GM18870 (cell line): ENCODE results near the gene MTMR12.

ENCODE experiments used
- ATAC-seq: cut with Tn5 transposase; IDR thresholded peaks from one replicate; pipeline ENCODE4 v1.9.1; 2021; ENCODE audit warnings: moderate library complexity; ENCODE audit not compliant: unreplicated experiment

The MTMR12 gene

GRCh38 chr5:32312595-32313332 lies at the start of gene MTMR12:
TSS of gene MTMR12 (minus strand) at chr5:32312939. CDS start at chr5:32312838, 101 bp downstream.
- ATAC-seq: peak; percentile 98

GRCh38 chr5:32362527-32362926 lies 49.8 kb upstream of the MTMR12 start:
- no peak for ATAC-seq

- no peak for ATAC-seq
Measured at GRCh38 chr5:32360906-32361305, 48.2 kb upstream of the MTMR12 start.

- no peak for ATAC-seq
Measured at GRCh38 chr5:32358611-32359010, 45.9 kb upstream of the MTMR12 start.

DNA sequence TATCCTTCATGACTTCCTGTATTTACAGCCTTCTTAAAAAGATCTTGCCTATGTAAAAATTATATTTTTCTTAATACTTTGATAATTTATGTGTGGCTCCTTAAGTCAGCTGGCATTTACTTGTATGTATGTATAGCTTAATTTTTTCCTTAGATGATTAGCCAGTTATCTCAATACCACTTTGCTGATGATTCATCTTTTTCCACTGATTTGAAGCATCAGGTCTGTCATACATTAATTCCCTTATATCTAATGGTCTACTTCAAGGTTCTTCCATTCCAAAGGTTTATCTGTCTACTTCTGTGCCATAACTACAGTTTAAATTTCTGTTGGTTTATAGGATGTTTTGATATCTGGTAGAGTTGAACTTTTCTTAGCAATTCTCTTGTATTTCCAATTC lies 44.9 kb upstream of the MTMR12 start:
- ATAC-seq: no peak

GRCh38 chr5:32355686-32356085 lies 42.9 kb upstream of the MTMR12 start:
- ATAC-seq: no peak

DNA sequence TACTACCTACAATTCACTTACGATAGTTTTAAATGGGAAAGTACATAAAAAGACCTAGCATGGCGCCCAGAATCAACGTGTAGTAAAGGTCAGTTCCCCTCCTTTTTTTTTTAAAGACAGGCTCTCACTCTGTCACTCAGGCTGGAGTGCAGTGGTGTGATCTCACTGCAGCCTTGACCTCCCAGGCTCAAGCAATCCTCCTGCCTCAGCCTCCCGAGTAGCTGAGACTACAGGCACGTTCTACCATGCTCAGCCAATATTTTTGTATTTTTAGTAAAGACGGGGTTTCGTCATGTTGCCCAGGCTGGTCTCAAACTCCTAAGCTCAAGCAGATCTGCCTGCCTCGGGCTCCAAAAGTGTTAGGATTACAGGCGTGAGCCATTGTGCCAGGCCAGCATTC lies 40.7 kb upstream of the MTMR12 start:
- ATAC-seq: no peak

GRCh38 chr5:32352685-32353084 lies 39.9 kb upstream of the MTMR12 start:
- no peak for ATAC-seq

- ATAC-seq: no peak
Measured at GRCh38 chr5:32346869-32347268, 34.1 kb upstream of the MTMR12 start.

DNA sequence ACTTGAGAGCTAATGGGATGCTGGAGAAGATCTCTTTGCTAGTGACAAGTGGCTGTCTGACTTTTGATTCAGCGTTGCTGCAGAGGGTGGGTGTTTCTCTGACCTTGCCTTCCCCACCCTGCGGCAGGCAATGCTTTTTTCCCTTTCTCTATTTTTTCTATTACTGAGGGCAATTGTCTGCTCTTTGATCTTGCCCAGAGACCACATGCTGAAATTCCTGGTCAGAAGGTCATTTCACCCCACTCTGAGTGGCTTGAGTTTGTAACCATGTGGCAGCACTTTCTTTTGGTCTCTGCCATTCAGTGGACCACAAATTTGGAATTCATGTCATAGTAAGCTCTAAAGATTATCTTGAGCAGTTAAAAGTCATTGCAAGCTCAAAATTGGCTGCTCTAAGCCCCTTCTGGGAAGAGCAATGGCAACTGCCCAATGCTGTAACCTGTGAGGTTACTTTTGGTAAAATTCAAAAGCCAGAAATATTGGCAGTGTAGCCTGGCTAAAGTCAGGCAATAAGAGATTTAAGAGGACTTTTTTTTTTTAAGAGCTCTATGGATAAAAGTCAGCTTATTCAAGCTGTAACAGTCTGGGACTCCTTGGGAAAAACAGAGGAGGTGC lies 30.4 kb upstream of the MTMR12 start:
- ATAC-seq: no peak

DNA sequence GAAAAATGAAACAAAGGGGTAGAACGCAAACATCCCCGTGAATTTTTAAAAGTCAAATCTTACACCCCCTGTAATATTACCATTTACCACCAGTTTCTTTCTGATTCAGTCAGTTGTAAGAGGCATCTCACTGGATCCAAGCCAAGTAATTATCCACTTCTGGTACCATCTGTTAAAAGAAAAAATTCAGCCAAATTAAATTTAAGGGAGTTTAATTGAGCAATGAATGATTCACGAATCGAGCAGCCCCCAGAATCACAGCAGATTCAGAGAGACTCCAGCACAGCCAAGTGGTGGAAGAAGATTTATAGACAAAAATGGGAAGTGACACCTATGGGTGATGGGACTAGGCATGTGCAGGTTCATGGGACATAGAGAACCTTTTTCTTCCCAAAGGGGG lies 29.9 kb upstream of the MTMR12 start:
- no peak for ATAC-seq

DNA sequence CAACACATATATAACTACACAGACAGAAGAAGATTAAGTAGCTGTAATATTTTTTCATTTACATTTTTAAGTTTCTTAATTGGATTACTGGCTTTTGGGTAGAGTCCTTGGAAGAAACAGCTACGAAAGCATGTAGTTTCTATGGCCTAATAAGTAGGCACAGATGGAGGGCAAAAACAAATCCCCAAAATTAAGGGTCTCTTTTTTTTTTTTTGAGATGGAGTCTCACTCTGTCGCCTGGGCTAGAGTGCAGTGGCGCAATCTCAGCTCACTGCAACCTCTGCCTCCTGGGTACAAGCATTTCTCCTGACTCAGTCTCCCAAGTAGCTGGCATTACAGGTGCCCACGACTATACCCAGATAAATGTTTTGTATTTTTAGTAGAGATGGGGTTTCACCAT lies 27.1 kb upstream of the MTMR12 start:
- no peak for ATAC-seq

- no peak for ATAC-seq
Measured at GRCh38 chr5:32339198-32339597, 26.5 kb upstream of the MTMR12 start.

GRCh38 chr5:32332966-32333365 lies 20.2 kb upstream of the MTMR12 start:
- no peak for ATAC-seq

DNA sequence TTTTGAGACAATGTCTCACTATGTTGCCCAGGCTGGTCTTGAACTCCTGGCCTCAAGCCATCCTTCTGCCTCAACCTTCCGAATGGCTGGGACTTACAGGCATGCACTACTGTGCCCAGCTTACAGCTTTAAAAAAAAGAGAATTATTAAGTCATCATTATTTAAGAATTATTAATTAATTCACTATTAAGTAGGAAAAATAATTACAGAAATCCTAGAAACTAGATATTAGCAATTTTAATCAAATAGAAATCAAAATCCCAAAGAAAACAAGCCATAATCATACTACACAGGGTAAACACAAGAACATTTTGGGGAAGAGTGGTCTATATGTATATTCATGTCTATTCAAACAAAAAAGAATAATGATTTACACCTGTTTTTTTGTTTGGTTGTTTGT lies 19.6 kb upstream of the MTMR12 start:
- no peak for ATAC-seq

GRCh38 chr5:32331935-32332274 lies 19.2 kb upstream of the MTMR12 start:
- no peak for ATAC-seq

DNA sequence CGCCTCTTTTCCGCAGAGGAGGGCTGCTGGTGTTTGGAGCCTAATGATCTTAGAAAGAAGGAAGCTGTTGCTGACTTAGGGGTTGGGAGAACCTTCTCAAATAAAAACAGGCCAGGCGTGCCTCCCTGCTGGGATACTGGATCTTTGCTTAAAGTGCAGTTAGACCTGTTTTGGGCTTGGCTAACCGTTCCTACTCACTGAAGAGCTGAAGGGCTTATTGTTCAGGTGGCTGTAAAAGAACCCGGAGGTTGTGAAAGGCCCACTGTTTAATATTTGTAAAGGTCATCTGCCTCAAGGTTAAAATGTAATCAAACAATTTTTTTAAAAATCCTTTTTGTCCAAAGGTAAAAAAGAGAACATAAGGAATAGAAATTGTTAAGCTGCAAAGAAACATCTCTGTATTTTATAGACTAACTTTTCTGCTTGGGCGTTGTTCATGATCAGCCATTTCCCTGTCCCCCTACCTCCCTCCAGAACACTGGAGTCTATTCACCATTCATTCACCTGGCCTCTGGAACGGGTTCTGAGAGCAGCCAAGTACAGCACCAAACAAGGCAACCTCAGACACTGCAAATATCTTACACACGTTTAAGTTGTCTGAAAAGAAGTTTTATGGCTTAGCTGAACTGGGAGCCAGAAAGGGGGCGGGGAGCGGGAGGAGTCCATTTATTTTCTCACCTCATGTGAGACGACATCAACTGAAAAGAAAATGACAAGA lies 18.6 kb upstream of the MTMR12 start:
- no peak for ATAC-seq

- no peak for ATAC-seq
Measured at GRCh38 chr5:32330126-32330971, 17.6 kb upstream of the MTMR12 start.

- ATAC-seq: peak; percentile 81
Measured at GRCh38 chr5:32329395-32329834, 16.7 kb upstream of the MTMR12 start.

GRCh38 chr5:32326216-32326772 lies 13.6 kb upstream of the MTMR12 start:
- no peak for ATAC-seq

DNA sequence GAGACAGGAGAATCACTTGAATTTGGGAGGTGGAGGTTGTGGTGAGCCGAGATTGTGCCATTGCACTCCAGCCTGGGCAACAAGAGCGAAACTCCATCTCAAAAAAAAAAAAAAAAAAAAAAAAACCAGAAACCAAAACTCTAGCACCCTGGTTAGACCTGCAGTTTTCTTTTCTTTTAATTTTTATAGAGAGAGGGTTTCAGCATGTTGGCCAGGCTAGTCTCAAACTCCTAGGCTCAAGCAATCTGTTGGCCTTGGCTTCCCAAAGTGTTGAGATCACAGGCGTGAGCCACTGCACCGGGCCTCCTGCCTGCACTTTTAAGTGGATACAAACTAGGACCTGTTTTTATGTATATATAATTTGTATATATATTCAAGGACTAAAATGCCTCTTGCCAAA lies 12.9 kb upstream of the MTMR12 start:
- ATAC-seq: no peak
